Pancreas (tissue), 10 donors: ENCODE data around the gene PRM2. TPM values are rescaled to one million over a fixed set of nuclear protein-coding genes. Genes with fewer than 3 reads are reported as not detected.

Source experiments
- ATAC-seq, 4 donors: fragments of 200-7000 bp; cut with Tn5 transposase; one replicate each; pipeline versions ENCODE4 v1.8.0 to v1.9.1; 2020; ENCODE audit warnings: mild to moderate bottlenecking in 4 of 4, moderate library complexity in 4 of 4
- DNase-seq, 6 donors: peaks; one replicate each; pipeline ENCODE4 v3.0.0-alpha.2; 2020
- FAIRE-seq: peaks from 2 replicates; lab custom pipeline; 2012; peaks lifted over from hg19 to GRCh38; lab: Jason Lieb, UNC
- H3K27ac ChIP-seq, 4 donors: fragments of 200-600 bp; sonication (generic); 1 replicate in 3 of 4; 2 replicates in 1 of 4; pipeline versions ENCODE4 v1.5.0 to v1.8.0; 2020
- H3K27me3 ChIP-seq, 4 donors: fragments of 200-600 bp; one replicate each; pipeline ENCODE4 v1.8.0; 2021
- H3K36me3 ChIP-seq, 3 donors: fragments of 200-600 bp; sonication (generic) in 1 of 3; one replicate each; pipeline versions ENCODE4 v1.5.0 to v1.8.0; 2020 to 2021
- H3K4me1 ChIP-seq, 3 donors: fragments of 200-600 bp; one replicate each; pipeline ENCODE4 v1.8.0; 2021
- H3K4me3 ChIP-seq, 4 donors: fragments of 200-600 bp; sonication (generic) in 2 of 4; one replicate each; pipeline versions ENCODE4 v1.5.0 to v1.8.0; 2020 to 2021
- H3K9me3 ChIP-seq, 4 donors: fragments of 200-600 bp; one replicate each; pipeline ENCODE4 v1.8.0; 2021
- WGBS, 2 donors: extraction: QIAGEN DNeasy Blood & Tissue Kit; methylation state at CpG; one replicate each; pipeline ENCODE4 v1.1.7; 2013; 5-methylcytosine and 5-hydroxymethylcytosine counted together
- intact Hi-C, 3 donors: fragments of 100-400 bp; cut with DNase I; formaldehyde crosslinking; loops; one replicate each; pipeline versions ENCODE4 v1.11.1 to v1.14.2; 2022
- polyA plus RNA-seq, 2 donors: library from polyadenylated mRNA; stranded (reverse); fragments of 200-250 nt; gene quantifications; one replicate each; pipeline ENCODE4 v1.2.3, GENCODE V29; 2013
- total RNA-seq, 6 donors: library from RNA; stranded (reverse); fragmentation: NEBNext Ultra II Directional in 4 of 6; extraction: Animal tissue kit (Norgen Biotek cat#: 25700) in 4 of 6; gene quantifications; one replicate each; pipeline versions ENCODE4 v1.2.1 to v1.2.4, GENCODE V29; 2021 to 2023
- TF ChIP-seq, protein P1 (sequence below), 4 donors: fragments of 200-600 bp; sonication (generic) in 3 of 4; IDR thresholded peaks; one replicate each; pipeline versions ENCODE4 v1.5.0 to v1.8.0; 2021; ENCODE audit warnings: antibody characterized with exemption in 4 of 4
- donor health status: healthy with polysubstance abuse.
- donor health status: DM: no; HTN: no; CAD: no; lungs with moderate emphysema.
- donor health status: DM: no; HTN: no; CAD: no.
- donor health status: control.
- donor health status: control.
- donor health status: Bipolar disorder and iron deficiency.
- donor health status: DM: yes; HTN: yes; CAD: no.
- donor health status: DM: no; HTN: no; CAD: no.
- donor health status: DM: no; HTN: no; CAD: no.
- donor health status: DM: yes; HTN: yes; CAD: no.

The PRM2 gene
- total and polyA plus RNA-seq, 8 donors: not detected

- H3K4me3 ChIP-seq: no peak overlapping the region
- TF ChIP-seq, protein P1, sequence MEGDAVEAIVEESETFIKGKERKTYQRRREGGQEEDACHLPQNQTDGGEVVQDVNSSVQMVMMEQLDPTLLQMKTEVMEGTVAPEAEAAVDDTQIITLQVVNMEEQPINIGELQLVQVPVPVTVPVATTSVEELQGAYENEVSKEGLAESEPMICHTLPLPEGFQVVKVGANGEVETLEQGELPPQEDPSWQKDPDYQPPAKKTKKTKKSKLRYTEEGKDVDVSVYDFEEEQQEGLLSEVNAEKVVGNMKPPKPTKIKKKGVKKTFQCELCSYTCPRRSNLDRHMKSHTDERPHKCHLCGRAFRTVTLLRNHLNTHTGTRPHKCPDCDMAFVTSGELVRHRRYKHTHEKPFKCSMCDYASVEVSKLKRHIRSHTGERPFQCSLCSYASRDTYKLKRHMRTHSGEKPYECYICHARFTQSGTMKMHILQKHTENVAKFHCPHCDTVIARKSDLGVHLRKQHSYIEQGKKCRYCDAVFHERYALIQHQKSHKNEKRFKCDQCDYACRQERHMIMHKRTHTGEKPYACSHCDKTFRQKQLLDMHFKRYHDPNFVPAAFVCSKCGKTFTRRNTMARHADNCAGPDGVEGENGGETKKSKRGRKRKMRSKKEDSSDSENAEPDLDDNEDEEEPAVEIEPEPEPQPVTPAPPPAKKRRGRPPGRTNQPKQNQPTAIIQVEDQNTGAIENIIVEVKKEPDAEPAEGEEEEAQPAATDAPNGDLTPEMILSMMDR (IDR thresholded peaks at IDR 0.05): no peak
- H3K36me3 ChIP-seq: no peaks in the 10 kb centered on the region
- H3K27ac ChIP-seq: no peak overlapping the region
- DNase-seq (no peak), ATAC-seq (no peak), FAIRE-seq (no peak)
- no peaks in the 10 kb centered on the region for H3K4me1 ChIP-seq
- WGBS, 2 donors: 67 to 81% methylated on average over 5 of the region's 5 CpGs
- intact Hi-C loops: no loop called here
- no peaks in the 10 kb centered on the region for H3K27me3 ChIP-seq
- H3K9me3 ChIP-seq: no peaks in the 10 kb centered on the region
Measured at GRCh38 chr16:11321662-11322061, 45.4 kb upstream of the PRM2 start.

DNA sequence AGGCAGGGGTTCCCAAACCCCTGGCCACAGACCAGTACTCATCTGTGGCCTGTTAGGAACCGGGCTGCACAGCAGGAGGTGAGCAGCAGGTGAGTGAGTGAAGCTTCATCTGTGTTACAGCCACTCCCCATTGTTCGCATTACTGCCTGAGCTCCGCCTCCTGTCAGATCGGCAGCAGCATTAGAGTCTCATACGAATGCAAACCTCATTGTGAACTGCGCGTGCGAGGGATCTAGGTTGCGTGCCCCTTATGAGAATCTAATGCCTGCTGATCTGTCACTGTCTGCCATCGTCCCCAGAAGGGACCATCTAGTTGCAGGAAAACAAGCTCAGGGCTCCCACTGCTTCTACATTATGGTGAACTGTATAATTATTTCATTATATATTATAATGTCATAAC lies 43.9 kb upstream of the PRM2 start:
- WGBS, 2 donors: 80 to 81% methylated on average over 10 of the region's 10 CpGs
- H3K9me3 ChIP-seq: no peaks in the 10 kb centered on the region
- FAIRE-seq: no peak
- DNase-seq: no peak
- no peak for ATAC-seq
- no peaks in the 10 kb centered on the region for H3K27me3 ChIP-seq
- no peaks in the 10 kb centered on the region for H3K36me3 ChIP-seq
- H3K4me1 ChIP-seq: no peaks in the 10 kb centered on the region
- intact Hi-C loops: no loop called here
- H3K4me3 ChIP-seq: no peak overlapping the region
- no peak overlapping the region for H3K27ac ChIP-seq
- TF ChIP-seq, protein P1 (IDR thresholded peaks at IDR 0.05): no peak

GRCh38 chr16:11319529-11320146 lies 43.4 kb upstream of the PRM2 start:
- no peak for ATAC-seq

GRCh38 chr16:11318817-11319216 lies 42.5 kb upstream of the PRM2 start:
- Histone ChIP-seq H3K4me3 (no peak overlapping the region), H3K9me3 (no peaks in the 10 kb centered on the region), H3K27me3 (no peaks in the 10 kb centered on the region), H3K36me3 (no peaks in the 10 kb centered on the region), H3K27ac (no peak overlapping the region), H3K4me1 (no peaks in the 10 kb centered on the region)
- DNase-seq (no peak), FAIRE-seq (no peak), ATAC-seq (no peak)
- intact Hi-C loops: no loop called here
- TF ChIP-seq, protein P1 (IDR thresholded peaks at IDR 0.05): no peak
- WGBS, 2 donors: 82 to 84% methylated on average over 8 of the region's 8 CpGs

More at GRCh38 chr16:11319529-11320146, 43.4 kb upstream of the PRM2 start:
- WGBS, 2 donors: 43 to 54% methylated on average over 8 of the region's 8 CpGs
- TF ChIP-seq, protein P1 (IDR thresholded peaks at IDR 0.05): no peak
- DNase-seq (peak in 2 of 6 donors; percentile 24 to 43), FAIRE-seq (no peak)
- intact Hi-C loops: no loop called here
- Histone ChIP-seq H3K4me1 (no peaks in the 10 kb centered on the region), H3K27me3 (no peaks in the 10 kb centered on the region), H3K27ac (no peak overlapping the region), H3K36me3 (no peaks in the 10 kb centered on the region), H3K9me3 (no peaks in the 10 kb centered on the region), H3K4me3 (no peak overlapping the region)

DNA sequence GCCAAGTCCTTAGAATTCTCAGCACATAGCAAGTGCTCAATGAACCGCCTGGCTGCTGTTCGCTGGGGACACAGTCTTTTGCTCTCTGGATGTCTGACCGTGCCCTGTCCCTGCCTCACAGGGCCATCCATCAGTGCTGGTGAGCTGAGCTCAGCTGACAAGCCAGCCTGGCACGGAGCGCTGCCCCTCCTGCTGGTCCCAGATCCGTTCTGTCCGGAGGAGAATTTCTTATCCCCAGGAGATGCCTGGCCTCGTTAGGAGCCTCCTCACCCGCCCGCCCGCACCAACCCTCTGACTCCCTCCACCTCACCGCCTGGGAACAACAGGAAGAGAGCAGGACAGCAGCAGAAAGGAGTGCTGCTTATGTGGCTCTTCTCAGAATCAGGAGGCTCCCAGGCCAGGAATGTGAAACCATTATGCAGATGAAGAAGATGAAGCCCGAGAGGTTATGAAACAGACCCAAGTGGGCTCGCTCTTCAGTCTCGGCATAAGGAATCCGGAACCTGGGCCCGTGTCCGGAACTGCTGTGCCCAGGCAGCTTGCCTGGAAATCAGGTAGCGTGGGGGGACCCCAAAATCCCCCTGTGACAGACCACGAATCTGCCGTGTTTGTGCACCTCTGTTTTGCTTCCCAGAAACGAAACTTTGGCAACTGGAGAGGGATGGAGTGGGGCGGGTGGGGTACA lies 40.2 kb upstream of the PRM2 start:
- H3K27ac ChIP-seq: no peak overlapping the region
- DNase-seq (no peak), ATAC-seq (no peak), FAIRE-seq (no peak)
- no peaks in the 10 kb centered on the region for H3K9me3 ChIP-seq
- H3K4me3 ChIP-seq: no peak overlapping the region
- H3K36me3 ChIP-seq: no peaks in the 10 kb centered on the region
- WGBS, 2 donors: 88 to 94% methylated on average over 23 of the region's 23 CpGs
- TF ChIP-seq, protein P1 (IDR thresholded peaks at IDR 0.05): no peak
- intact Hi-C loops: no loop called here
- H3K27me3 ChIP-seq: no peaks in the 10 kb centered on the region
- H3K4me1 ChIP-seq: peaks cover 0 to 14% (median 6%) of the 10 kb centered on the region in 3 donors
